ENCODE measurements around the gene PRKCB. TPM values are rescaled to one million over a fixed set of nuclear protein-coding genes. Genes with fewer than 3 reads are reported as not detected.
A peak's percentile ranks its signal among the peaks of the same experiment; 100 is the strongest.

The PRKCB gene
- total RNA-seq, 2 experiments from 2014 or later = 56.3 to 57.9 TPM

- intact Hi-C loops (cut with micrococcal nuclease) = no loop called here
- no peaks in the 10 kb centered on the region for H3K9me3 Mint-ChIP-seq
- peak; percentile 23 for DNase-seq
- no peak overlapping the region for H3K4me3 Mint-ChIP-seq
- no peaks in the 10 kb centered on the region for H3K27me3 Mint-ChIP-seq
- POLR2A ChIA-PET = no interaction called here
- CTCF ChIA-PET = no interaction called here
- no peak overlapping the region for H3K27ac Mint-ChIP-seq
- peaks cover 45% of the 10 kb centered on the region for H3K36me3 Mint-ChIP-seq
- no peaks in the 10 kb centered on the region for H3K4me1 Mint-ChIP-seq (ENCODE audit: low read depth)
Measured at GRCh38 chr16:24178496-24178895, 342.7 kb downstream of the PRKCB start.

- peaks cover 34% of the 10 kb centered on the region for H3K36me3 Mint-ChIP-seq
- DNase-seq = no peak
- H3K4me3 Mint-ChIP-seq = no peak overlapping the region
- intact Hi-C loops (cut with micrococcal nuclease) = no loop called here
- ChIA-PET CTCF (no interaction called here), POLR2A (no interaction called here)
- H3K27ac Mint-ChIP-seq = no peak overlapping the region
- no peaks in the 10 kb centered on the region for H3K9me3 Mint-ChIP-seq
- no peaks in the 10 kb centered on the region for H3K4me1 Mint-ChIP-seq (ENCODE audit: low read depth)
- no peaks in the 10 kb centered on the region for H3K27me3 Mint-ChIP-seq
Measured at GRCh38 chr16:24180451-24180850, 344.7 kb downstream of the PRKCB start.

DNA sequence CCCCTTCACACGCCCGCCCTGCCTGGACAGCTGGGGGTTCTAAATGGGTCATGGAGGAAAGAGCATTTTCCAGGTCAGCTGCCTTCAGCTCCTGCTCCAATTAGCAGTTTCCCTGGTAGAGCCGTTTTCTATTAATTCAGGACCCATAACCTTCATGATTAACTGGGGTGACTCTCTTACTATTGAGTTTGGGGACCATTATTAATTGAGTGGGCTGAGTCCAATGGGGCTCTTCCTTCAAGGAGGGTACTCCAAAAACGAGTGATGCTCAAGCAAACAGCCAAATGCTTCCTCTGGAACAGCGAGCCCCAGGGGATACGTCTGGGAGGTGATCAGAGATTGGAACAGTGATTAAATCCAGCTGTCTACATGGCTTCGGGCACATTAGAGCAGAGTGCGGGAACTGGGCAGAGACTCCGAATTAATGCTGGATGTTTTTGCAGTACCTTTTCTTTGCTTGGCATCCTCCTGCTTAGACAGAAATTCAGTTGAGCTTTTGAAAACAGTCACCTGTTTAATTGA, 352.3 kb downstream of the PRKCB start:
- intact Hi-C loops (cut with micrococcal nuclease) = no loop called here
- H3K36me3 Mint-ChIP-seq = peaks cover 34% of the 10 kb centered on the region
- DNase-seq = no peak
- ChIA-PET CTCF (interaction anchor here (0.6 to 3.1 kb wide), 3 partner anchors 14 to 117 kb away, joined by 3 to 14 read pairs (median 4); no protein-coding TSS in a partner anchor), POLR2A (no interaction called here)
- H3K4me1 Mint-ChIP-seq (ENCODE audit: low read depth) = peaks cover 43% of the 10 kb centered on the region
- H3K4me3 Mint-ChIP-seq = no peak overlapping the region
- no peaks in the 10 kb centered on the region for H3K27me3 Mint-ChIP-seq
- H3K9me3 Mint-ChIP-seq = no peaks in the 10 kb centered on the region
- H3K27ac Mint-ChIP-seq = no peak overlapping the region

- H3K9me3 Mint-ChIP-seq = no peaks in the 10 kb centered on the region
- no peaks in the 10 kb centered on the region for H3K27me3 Mint-ChIP-seq
- CTCF ChIA-PET = interaction anchor here (1.7 to 3.1 kb wide), 4 partner anchors 64 to 316 kb away, joined by 3 to 14 read pairs (median 4); no protein-coding TSS in a partner anchor
- peaks cover 34% of the 10 kb centered on the region for H3K36me3 Mint-ChIP-seq
- H3K27ac Mint-ChIP-seq = peak overlapping the region; percentile 68
- intact Hi-C loops (cut with micrococcal nuclease) = no loop called here
- DNase-seq = no peak
- peaks cover 43% of the 10 kb centered on the region for H3K4me1 Mint-ChIP-seq (ENCODE audit: low read depth)
- H3K4me3 Mint-ChIP-seq = no peak overlapping the region
- POLR2A ChIA-PET = interaction anchor here (0.6 to 1.5 kb wide), 3 partner anchors 21 to 855 kb away, joined by 3 to 4 read pairs (median 4); no protein-coding TSS in a partner anchor
Measured at GRCh38 chr16:24188751-24189318, 353.1 kb downstream of the PRKCB start.

DNA sequence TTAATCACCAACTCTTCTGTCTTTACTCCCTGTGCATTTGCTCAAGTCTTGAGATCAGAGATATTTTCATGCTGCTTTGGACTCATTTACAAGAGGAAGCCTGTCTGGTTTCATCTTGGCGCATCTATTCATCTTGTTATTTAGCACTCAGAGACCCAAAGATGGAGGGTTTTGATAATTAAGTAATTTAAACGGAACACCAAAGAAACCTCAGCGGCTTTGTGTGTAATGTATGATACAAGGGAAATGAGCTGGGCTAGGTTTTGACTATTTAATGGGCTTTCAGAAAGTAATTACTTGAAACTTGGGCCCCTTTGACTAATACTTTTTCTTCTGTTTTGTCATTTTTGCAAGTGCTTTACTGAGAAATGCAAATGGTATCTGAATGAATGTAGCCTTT, 354.2 kb downstream of the PRKCB start:
- H3K27me3 Mint-ChIP-seq = no peaks in the 10 kb centered on the region
- POLR2A ChIA-PET = interaction anchor here (1.0 to 1.5 kb wide), 2 partner anchors 22 to 321 kb away, joined by 3 to 4 read pairs; no protein-coding TSS in a partner anchor
- H3K27ac Mint-ChIP-seq = peak overlapping the region; percentile 68
- no peaks in the 10 kb centered on the region for H3K9me3 Mint-ChIP-seq
- H3K36me3 Mint-ChIP-seq = peaks cover 34% of the 10 kb centered on the region
- peaks cover 43% of the 10 kb centered on the region for H3K4me1 Mint-ChIP-seq (ENCODE audit: low read depth)
- no peak for DNase-seq
- H3K4me3 Mint-ChIP-seq = no peak overlapping the region
- intact Hi-C loops (cut with micrococcal nuclease) = loop anchor here (1.0 to 5.0 kb wide), 6 partner anchors 39 to 662 kb away; no protein-coding TSS in a partner anchor
- CTCF ChIA-PET = interaction anchor here (1.7 to 3.1 kb wide), 4 partner anchors 63 to 315 kb away, joined by 3 to 14 read pairs (median 4); no protein-coding TSS in a partner anchor

DNA sequence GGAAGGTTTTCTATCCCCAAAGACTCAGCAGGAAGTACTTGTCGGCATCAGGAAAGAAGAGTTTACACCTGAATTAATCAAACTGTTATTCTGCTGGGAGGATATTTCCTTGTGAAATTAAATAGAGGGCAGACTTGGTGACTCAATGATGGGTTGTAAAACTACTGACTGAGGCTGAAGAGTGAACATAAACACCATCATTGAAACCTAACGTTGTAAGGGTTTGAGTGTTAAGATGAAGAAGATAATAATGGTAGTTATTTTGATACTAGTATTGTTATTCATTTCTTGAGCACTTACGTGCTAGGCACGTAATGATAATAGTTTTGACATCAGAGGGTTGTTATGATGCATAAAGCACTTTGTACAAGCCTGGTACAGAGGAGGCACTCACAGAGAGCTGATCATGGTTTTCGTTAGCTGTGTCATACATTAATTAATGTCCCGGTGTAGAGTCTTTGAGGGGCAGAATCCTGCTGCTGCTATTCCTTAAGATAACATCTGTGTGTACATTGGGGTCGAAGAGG, 356.2 kb downstream of the PRKCB start:
- no peak for DNase-seq
- Mint-ChIP-seq H3K27me3 (no peaks in the 10 kb centered on the region), H3K36me3 (peaks cover 32% of the 10 kb centered on the region), H3K4me1 (ENCODE audit: low read depth) (peaks cover 43% of the 10 kb centered on the region), H3K9me3 (no peaks in the 10 kb centered on the region), H3K27ac (peak overlapping the region; percentile 62), H3K4me3 (no peak overlapping the region)
- CTCF ChIA-PET = interaction anchor here (2.0 to 4.4 kb wide), 2 partner anchors 61 to 121 kb away, joined by 10 to 16 read pairs; no protein-coding TSS in a partner anchor
- POLR2A ChIA-PET = no interaction called here
- intact Hi-C loops (cut with micrococcal nuclease) = loop anchor here (1.0 to 5.0 kb wide), 5 partner anchors 22 to 660 kb away; no protein-coding TSS in a partner anchor

DNA sequence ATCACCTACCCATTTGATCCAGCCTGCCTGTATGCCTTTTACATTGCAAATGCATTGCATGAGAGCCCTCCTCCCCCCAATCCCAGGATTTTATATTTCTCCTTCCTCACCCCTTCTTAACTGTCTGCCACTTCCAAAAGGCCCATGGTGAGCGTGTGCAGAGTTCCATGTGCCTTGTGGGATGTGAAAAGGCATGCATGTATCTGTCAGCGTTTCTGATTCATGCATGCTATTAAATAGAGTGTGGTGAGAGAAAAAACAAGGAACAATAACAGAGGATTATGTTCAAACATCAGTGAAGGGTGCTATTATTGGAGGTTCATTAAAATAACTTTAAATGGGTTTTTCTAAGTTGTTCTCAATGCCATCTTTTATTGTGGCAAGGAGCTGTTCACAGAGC, 359.4 kb downstream of the PRKCB start:
- CTCF ChIA-PET = interaction anchor here (0.6 to 4.4 kb wide), 3 partner anchors 58 to 820 kb away, joined by 3 to 16 read pairs (median 4); partner anchors contain the start of gene ARHGAP17
- Mint-ChIP-seq H3K4me3 (no peak overlapping the region), H3K36me3 (peaks cover 44% of the 10 kb centered on the region), H3K9me3 (no peaks in the 10 kb centered on the region), H3K27ac (no peak overlapping the region), H3K27me3 (no peaks in the 10 kb centered on the region), H3K4me1 (ENCODE audit: low read depth) (peaks cover 24% of the 10 kb centered on the region)
- POLR2A ChIA-PET = no interaction called here
- DNase-seq = no peak
- intact Hi-C loops (cut with micrococcal nuclease) = no loop called here

GRCh38 chr16:24198807-24199533, 363.2 kb downstream of the PRKCB start:
- ChIA-PET CTCF (no interaction called here), POLR2A (no interaction called here)
- Mint-ChIP-seq H3K4me1 (ENCODE audit: low read depth) (peaks cover 5% of the 10 kb centered on the region), H3K4me3 (no peak overlapping the region), H3K9me3 (no peaks in the 10 kb centered on the region), H3K36me3 (peaks cover 43% of the 10 kb centered on the region), H3K27me3 (no peaks in the 10 kb centered on the region), H3K27ac (no peak overlapping the region)
- DNase-seq = no peak
- intact Hi-C loops (cut with micrococcal nuclease) = no loop called here

- H3K4me3 Mint-ChIP-seq = no peak overlapping the region
- DNase-seq = no peak
- no peak overlapping the region for H3K27ac Mint-ChIP-seq
- H3K9me3 Mint-ChIP-seq = no peaks in the 10 kb centered on the region
- peaks cover 35% of the 10 kb centered on the region for H3K36me3 Mint-ChIP-seq
- POLR2A ChIA-PET = no interaction called here
- CTCF ChIA-PET = interaction anchor here (1.0 kb wide), 1 partner anchor 50 kb away, joined by 3 read pairs; no protein-coding TSS in a partner anchor
- no peaks in the 10 kb centered on the region for H3K27me3 Mint-ChIP-seq
- intact Hi-C loops (cut with micrococcal nuclease) = no loop called here
- peaks cover 5% of the 10 kb centered on the region for H3K4me1 Mint-ChIP-seq (ENCODE audit: low read depth)
Measured at GRCh38 chr16:24203675-24204074, 367.9 kb downstream of the PRKCB start.

DNA sequence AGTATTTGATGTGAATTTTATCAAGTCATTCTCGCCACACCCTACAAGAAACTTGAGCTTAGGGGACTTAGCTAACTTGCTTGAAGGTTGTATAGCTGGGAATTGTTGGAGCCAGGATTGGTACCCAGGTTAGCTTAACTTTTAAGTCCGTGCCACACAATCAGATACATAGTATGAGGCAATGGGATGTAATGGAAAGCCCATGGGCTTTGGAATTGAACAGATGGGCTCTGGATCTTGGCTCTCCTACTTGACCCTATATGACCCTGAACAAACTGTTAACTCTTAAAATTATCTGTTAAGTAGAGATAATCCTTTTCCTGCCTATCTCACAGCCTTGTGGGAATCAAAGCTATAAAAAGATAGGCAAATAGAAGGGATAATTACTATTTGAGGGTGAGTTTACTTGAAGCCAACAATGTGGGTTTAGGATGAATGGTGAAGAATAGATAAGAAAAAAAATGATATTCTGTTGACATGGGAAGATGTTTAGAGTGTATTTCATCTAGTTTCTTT, 368.4 kb downstream of the PRKCB start:
- Mint-ChIP-seq H3K9me3 (no peaks in the 10 kb centered on the region), H3K27ac (no peak overlapping the region), H3K4me1 (ENCODE audit: low read depth) (peaks cover 5% of the 10 kb centered on the region), H3K27me3 (no peaks in the 10 kb centered on the region), H3K4me3 (no peak overlapping the region), H3K36me3 (peaks cover 31% of the 10 kb centered on the region)
- ChIA-PET POLR2A (no interaction called here), CTCF (interaction anchor here (1.0 kb wide), 1 partner anchor 49 kb away, joined by 3 read pairs; no protein-coding TSS in a partner anchor)
- DNase-seq = no peak
- intact Hi-C loops (cut with micrococcal nuclease) = no loop called here

- Mint-ChIP-seq H3K4me3 (no peak overlapping the region), H3K36me3 (peaks cover 35% of the 10 kb centered on the region), H3K9me3 (no peaks in the 10 kb centered on the region), H3K27me3 (no peaks in the 10 kb centered on the region), H3K4me1 (ENCODE audit: low read depth) (peaks cover 5% of the 10 kb centered on the region), H3K27ac (no peak overlapping the region)
- ChIA-PET POLR2A (no interaction called here), CTCF (interaction anchor here (0.6 to 3.5 kb wide), 3 partner anchors 46 to 298 kb away, joined by 3 to 9 read pairs (median 6); no protein-coding TSS in a partner anchor)
- no peak for DNase-seq
- intact Hi-C loops (cut with micrococcal nuclease) = no loop called here
Measured at GRCh38 chr16:24206926-24207325, 371.1 kb downstream of the PRKCB start.

GRCh38 chr16:24208710-24209109, 372.9 kb downstream of the PRKCB start:
- Mint-ChIP-seq H3K27me3 (no peaks in the 10 kb centered on the region), H3K4me3 (no peak overlapping the region), H3K4me1 (ENCODE audit: low read depth) (no peaks in the 10 kb centered on the region), H3K36me3 (peaks cover 24% of the 10 kb centered on the region), H3K9me3 (no peaks in the 10 kb centered on the region), H3K27ac (no peak overlapping the region)
- DNase-seq = no peak
- intact Hi-C loops (cut with micrococcal nuclease) = no loop called here
- POLR2A ChIA-PET = no interaction called here
- CTCF ChIA-PET = interaction anchor here (2.6 to 3.5 kb wide), 2 partner anchors 44 kb away, joined by 9 to 10 read pairs; no protein-coding TSS in a partner anchor

Data from activated CD4-positive, alpha-beta memory T cell treated with anti-CD3 and anti-CD28 coated beads for 36 hours (primary cell).